Measurements from ENCODE around the gene MEGF6.
"Not testable (repeated sequence)": the region's sequence is repeated elsewhere in the genome, so short reads cannot be mapped to it uniquely, and the experiment has no call there.

Gene MEGF6

GRCh38 chr1:3595949-3596348 is 15.4 kb downstream of the MEGF6 start:
- DNase-seq (ENCODE audit: low read depth) = no peak

GRCh38 chr1:3594706-3595377 is 16.5 kb downstream of the MEGF6 start:
- DNase-seq (ENCODE audit: low read depth) = no peak

- DNase-seq (ENCODE audit: low read depth) = no peak
Measured at GRCh38 chr1:3593745-3594144, 17.6 kb downstream of the MEGF6 start.

GRCh38 chr1:3593334-3593733 is 18.0 kb downstream of the MEGF6 start:
- no peak for DNase-seq (ENCODE audit: low read depth)

GRCh38 chr1:3590951-3591865 is 20.1 kb downstream of the MEGF6 start:
- no peak for DNase-seq (ENCODE audit: low read depth)

- DNase-seq (ENCODE audit: low read depth) = no peak
Measured at GRCh38 chr1:3590139-3590763, 21.1 kb downstream of the MEGF6 start.

GRCh38 chr1:3588395-3588794 is 22.9 kb downstream of the MEGF6 start:
- no peak for DNase-seq (ENCODE audit: low read depth)

GRCh38 chr1:3586986-3587759 is 24.1 kb downstream of the MEGF6 start:
- peak; percentile 38 for DNase-seq (ENCODE audit: low read depth)

- no peak for DNase-seq (ENCODE audit: low read depth)
Measured at GRCh38 chr1:3585940-3586568, 25.3 kb downstream of the MEGF6 start.

- DNase-seq (ENCODE audit: low read depth) = not testable (repeated sequence)
Measured at GRCh38 chr1:3585353-3585868, 25.9 kb downstream of the MEGF6 start.

- DNase-seq (ENCODE audit: low read depth) = no peak
Measured at GRCh38 chr1:3584915-3585314, 26.4 kb downstream of the MEGF6 start.

GRCh38 chr1:3583751-3584150 is 27.6 kb downstream of the MEGF6 start:
- DNase-seq (ENCODE audit: low read depth) = not testable (repeated sequence)

- no peak for DNase-seq (ENCODE audit: low read depth)
Measured at GRCh38 chr1:3581296-3582036, 29.8 kb downstream of the MEGF6 start.

GRCh38 chr1:3580231-3580630 is 31.1 kb downstream of the MEGF6 start:
- no peak for DNase-seq (ENCODE audit: low read depth)

GRCh38 chr1:3579626-3580025 is 31.7 kb downstream of the MEGF6 start:
- DNase-seq (ENCODE audit: low read depth) = no peak

GRCh38 chr1:3578906-3579305 is 32.4 kb downstream of the MEGF6 start:
- no peak for DNase-seq (ENCODE audit: low read depth)

GRCh38 chr1:3578433-3578805 is 32.9 kb downstream of the MEGF6 start:
- DNase-seq (ENCODE audit: low read depth) = no peak

- no peak for DNase-seq (ENCODE audit: low read depth)
Measured at GRCh38 chr1:3577711-3578432, 33.4 kb downstream of the MEGF6 start.

- DNase-seq (ENCODE audit: low read depth) = no peak
Measured at GRCh38 chr1:3577300-3577699, 34.0 kb downstream of the MEGF6 start.

GRCh38 chr1:3575993-3576392 is 35.3 kb downstream of the MEGF6 start:
- DNase-seq (ENCODE audit: low read depth) = no peak

Measured in ELR (cell line).